Stimulated activated CD4-positive, alpha-beta T cell treated with anti-CD3 and anti-CD28 coated beads, TNF-alpha, amount 100 ng/mL, for 48 hours (primary cell): ENCODE results near the gene TAMALIN.

Source experiments
- DNase-seq, 3 donors: peaks; one replicate each; pipeline ENCODE4 v3.0.0-alpha.2; 2020; ENCODE audit warnings: low read depth in 3 of 3

Gene TAMALIN

GRCh38 chr12:52055731-52056711, 49.3 kb downstream of the TAMALIN start:
- DNase-seq, result no peak

GRCh38 chr12:52056801-52057637, 50.3 kb downstream of the TAMALIN start:
- DNase-seq, result no peak

GRCh38 chr12:52057638-52058576, 51.2 kb downstream of the TAMALIN start:
- DNase-seq, result no peak

- DNase-seq, result no peak
Measured at GRCh38 chr12:52058631-52059361, 52.0 kb downstream of the TAMALIN start.

- DNase-seq, result no peak
Measured at GRCh38 chr12:52059582-52060497, 53.1 kb downstream of the TAMALIN start.

- DNase-seq, result no peak
Measured at GRCh38 chr12:52060498-52061177, 53.9 kb downstream of the TAMALIN start.

- no peak for DNase-seq
Measured at GRCh38 chr12:52061470-52062166, 54.9 kb downstream of the TAMALIN start.

GRCh38 chr12:52062167-52063081, 55.7 kb downstream of the TAMALIN start:
- no peak for DNase-seq

- no peak for DNase-seq
Measured at GRCh38 chr12:52063082-52063924, 56.6 kb downstream of the TAMALIN start.

DNA sequence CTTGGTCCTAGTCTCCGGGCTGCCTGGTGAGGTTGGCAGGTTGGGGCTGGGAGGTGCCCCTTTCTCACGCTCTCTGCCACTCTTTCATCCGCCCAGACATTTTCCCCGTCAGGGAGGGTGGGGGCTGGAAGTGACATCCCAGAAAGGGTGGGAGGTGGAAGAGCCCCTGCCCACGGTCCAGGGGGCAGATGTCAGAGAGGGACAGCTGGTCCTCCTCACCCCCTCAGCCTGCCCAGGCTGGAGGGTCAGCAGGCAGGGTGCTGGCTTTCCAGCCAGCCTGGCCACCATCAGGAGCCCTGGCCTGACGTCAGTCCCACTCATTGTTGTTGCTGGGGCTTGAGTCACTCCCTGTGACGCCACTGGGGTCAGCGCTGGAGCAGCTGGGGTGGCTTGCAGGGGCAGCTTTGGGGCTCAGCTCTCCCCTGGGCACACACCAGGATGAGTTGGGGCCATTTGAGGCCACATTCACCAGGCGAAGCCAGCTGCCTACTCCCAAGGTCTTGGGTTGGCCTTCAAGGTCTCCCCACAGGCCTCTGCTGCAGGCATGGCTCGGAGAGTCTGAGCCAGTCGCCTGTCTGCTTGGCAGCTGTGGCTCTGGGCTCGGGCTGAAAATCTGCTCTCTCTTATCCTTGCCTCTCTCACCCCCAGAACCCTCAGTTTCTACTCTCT, 57.4 kb downstream of the TAMALIN start:
- no peak for DNase-seq
